Uterus (tissue), 4 donors: ENCODE results near the gene IKZF4. TPM values are rescaled to one million over a fixed set of nuclear protein-coding genes. Genes with fewer than 3 reads are reported as not detected.
"Not testable (repeated sequence)": the region's sequence is repeated elsewhere in the genome, so short reads cannot be mapped to it uniquely, and the experiment has no call there.

ENCODE experiments used
- DNase-seq, 2 donors: peaks; one replicate each; pipeline ENCODE4 v3.0.0-alpha.2; 2019 to 2020
- H3K27ac ChIP-seq, 2 donors: fragments of 200-600 bp; sonication (generic); 1 replicate in 1 of 2; 2 replicates in 1 of 2; pipeline ENCODE4 v1.5.1; 2016 to 2018
- H3K27me3 ChIP-seq, 2 donors: fragments of 200-600 bp; sonication (generic); one replicate each; pipeline ENCODE4 v1.5.1; 2018 to 2019; ENCODE audit warnings: control low read depth in 1 of 2
- H3K36me3 ChIP-seq, 2 donors: fragments of 200-600 bp; sonication (generic); one replicate each; pipeline ENCODE4 v1.5.1; 2019; ENCODE audit warnings: control low read depth in 1 of 2
- H3K4me1 ChIP-seq, 2 donors: fragments of 200-600 bp; sonication (generic); one replicate each; pipeline ENCODE4 v1.5.1; 2018 to 2019; ENCODE audit warnings: control low read depth in 1 of 2
- H3K4me3 ChIP-seq, 2 donors: fragments of 200-600 bp; sonication (generic); 1 replicate in 1 of 2; 2 replicates in 1 of 2; pipeline ENCODE4 v1.5.1; 2018 to 2019; ENCODE audit warnings: mild to moderate bottlenecking in 1 of 2
- H3K9me3 ChIP-seq, 2 donors: fragments of 200-600 bp; sonication (generic); one replicate each; pipeline ENCODE4 v1.5.1; 2019; ENCODE audit warnings: control low read depth in 1 of 2
- POLR2A ChIP-seq, 2 donors: fragments of 450-650 bp; IDR thresholded peaks; one replicate each; pipeline ENCODE4 v1.6.1; 2016; ENCODE audit warnings: antibody characterized with exemption in 2 of 2, mild to moderate bottlenecking in 1 of 2, moderate library complexity in 1 of 2
- intact Hi-C: fragments of 100-400 bp; cut with DNase I; formaldehyde crosslinking; loops from one replicate; pipeline ENCODE4 v1.15.1; 2023; ENCODE audit warnings: low total_unique reads
- total RNA-seq, 4 donors: library from RNA; depleted of rRNA in 3 of 4; stranded (reverse); fragments of >200 nt in 3 of 4; gene quantifications; one replicate each; pipeline versions ENCODE4 v1.1.0 to v1.2.4, GENCODE V29; 2014 to 2023
- TF ChIP-seq, protein P1 (sequence below), 4 experiments: fragments of 200-600 bp in 2 of 4; fragments of 450-650 bp in 2 of 4; sonication (generic) in 2 of 4; IDR thresholded peaks; one replicate each; pipeline ENCODE4 v1.5.1; 2016 to 2019; ENCODE audit warnings: antibody characterized with exemption in 4 of 4, mild to moderate bottlenecking in 2 of 4, moderate library complexity in 1 of 4
- donor health status: DM: yes; HTN: yes; CAD: no.

IKZF4 gene
- total RNA-seq, 4 donors from 2014 or later = 4.4 to 19.4 (median 5.6) TPM; not detected in 1

DNA sequence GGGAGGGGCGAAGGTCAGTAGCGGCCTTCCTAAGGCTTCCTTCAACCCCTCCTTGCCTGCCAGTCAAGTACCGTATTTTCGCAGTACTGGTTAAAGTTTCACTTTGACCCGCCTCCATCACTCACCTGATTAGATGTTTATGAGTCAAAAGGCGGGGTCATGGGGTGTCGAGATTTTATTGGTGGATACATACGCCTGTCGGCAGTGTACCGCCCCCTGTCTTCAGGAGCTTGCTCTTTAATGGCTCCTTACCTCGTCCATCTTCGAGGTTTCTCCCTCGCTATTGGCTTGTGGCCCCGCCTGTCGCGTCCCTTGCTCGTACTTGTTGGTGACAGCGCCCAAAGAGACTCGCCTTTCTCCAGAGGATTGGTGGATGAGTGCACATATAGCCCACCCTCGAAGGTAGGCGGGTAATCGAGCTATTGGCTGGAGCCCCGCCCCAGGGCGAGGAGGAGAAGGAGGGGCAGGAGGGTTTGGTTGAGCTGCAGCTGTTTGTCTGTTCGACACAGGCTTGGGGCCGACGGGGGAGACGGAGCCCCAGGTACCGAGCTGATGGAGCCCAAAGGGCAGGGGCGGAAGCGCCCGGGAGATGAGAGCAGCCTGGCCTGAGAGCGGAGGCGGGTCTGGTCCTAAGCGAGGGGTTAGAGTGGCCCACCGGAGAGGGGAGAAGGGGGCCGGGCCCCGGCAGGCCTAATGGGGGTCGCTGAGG is 47.1 kb upstream of the IKZF4 start, which contains the start of gene RAB5B:
TSS of gene RAB5B (plus strand) at position 480 of the 709 bp plus-strand sequence. CDS start 12,883 bp downstream, outside the sequence.
- H3K4me3 ChIP-seq = peak within 1 kb of the TSS; percentile 95 to 97
- H3K27me3 ChIP-seq = no peaks in the 10 kb centered on the region
- TF ChIP-seq, protein P1, sequence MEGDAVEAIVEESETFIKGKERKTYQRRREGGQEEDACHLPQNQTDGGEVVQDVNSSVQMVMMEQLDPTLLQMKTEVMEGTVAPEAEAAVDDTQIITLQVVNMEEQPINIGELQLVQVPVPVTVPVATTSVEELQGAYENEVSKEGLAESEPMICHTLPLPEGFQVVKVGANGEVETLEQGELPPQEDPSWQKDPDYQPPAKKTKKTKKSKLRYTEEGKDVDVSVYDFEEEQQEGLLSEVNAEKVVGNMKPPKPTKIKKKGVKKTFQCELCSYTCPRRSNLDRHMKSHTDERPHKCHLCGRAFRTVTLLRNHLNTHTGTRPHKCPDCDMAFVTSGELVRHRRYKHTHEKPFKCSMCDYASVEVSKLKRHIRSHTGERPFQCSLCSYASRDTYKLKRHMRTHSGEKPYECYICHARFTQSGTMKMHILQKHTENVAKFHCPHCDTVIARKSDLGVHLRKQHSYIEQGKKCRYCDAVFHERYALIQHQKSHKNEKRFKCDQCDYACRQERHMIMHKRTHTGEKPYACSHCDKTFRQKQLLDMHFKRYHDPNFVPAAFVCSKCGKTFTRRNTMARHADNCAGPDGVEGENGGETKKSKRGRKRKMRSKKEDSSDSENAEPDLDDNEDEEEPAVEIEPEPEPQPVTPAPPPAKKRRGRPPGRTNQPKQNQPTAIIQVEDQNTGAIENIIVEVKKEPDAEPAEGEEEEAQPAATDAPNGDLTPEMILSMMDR (IDR thresholded peaks at IDR 0.05) = peak in 1 of 4 experiments; percentile 34
- TF ChIP-seq POLR2A (IDR thresholded peaks at IDR 0.05) = peak; percentile 96 to 98
- H3K27ac ChIP-seq = peak within 1 kb of the TSS; percentile 93 to 98
- H3K4me1 ChIP-seq = peaks cover 0 to 6% of the 10 kb centered on the region in 2 donors
- peak; percentile 99 to 100 for DNase-seq
- no peaks in the 10 kb centered on the region for H3K36me3 ChIP-seq
- intact Hi-C loops = no loop called here
- H3K9me3 ChIP-seq = no peaks in the 10 kb centered on the region

DNA sequence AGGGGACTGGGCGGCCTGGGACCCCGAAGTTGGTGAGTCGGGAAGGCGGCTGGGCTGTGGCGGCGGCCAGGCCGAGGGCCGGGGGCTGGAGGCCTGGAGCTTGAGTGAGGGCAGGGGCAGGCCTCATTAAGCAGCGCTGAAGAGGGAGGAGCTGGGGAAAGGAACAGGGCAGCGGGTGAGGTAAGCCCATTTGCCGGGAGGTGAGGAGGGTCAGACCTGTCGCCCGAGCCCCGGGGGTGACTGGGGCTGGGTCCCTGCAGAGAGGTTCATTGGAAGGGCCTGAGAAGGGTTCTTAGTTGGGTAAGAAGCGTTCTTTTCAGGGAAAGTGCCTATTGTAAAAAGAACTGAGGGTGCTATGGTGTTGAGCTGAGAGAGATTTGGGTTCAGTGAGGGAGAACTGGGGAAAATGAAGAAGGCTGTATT is 46.5 kb upstream of the IKZF4 start:
- no peaks in the 10 kb centered on the region for H3K9me3 ChIP-seq
- H3K4me1 ChIP-seq = peaks cover 0 to 6% of the 10 kb centered on the region in 2 donors
- TF ChIP-seq POLR2A (IDR thresholded peaks at IDR 0.05) = no peak
- TF ChIP-seq, protein P1 (IDR thresholded peaks at IDR 0.05) = no peak
- intact Hi-C loops = no loop called here
- DNase-seq = no peak
- no peaks in the 10 kb centered on the region for H3K27me3 ChIP-seq
- H3K27ac ChIP-seq = peak overlapping the region; percentile 93 to 98
- no peaks in the 10 kb centered on the region for H3K36me3 ChIP-seq
- H3K4me3 ChIP-seq = peak overlapping the region; percentile 95 to 97

DNA sequence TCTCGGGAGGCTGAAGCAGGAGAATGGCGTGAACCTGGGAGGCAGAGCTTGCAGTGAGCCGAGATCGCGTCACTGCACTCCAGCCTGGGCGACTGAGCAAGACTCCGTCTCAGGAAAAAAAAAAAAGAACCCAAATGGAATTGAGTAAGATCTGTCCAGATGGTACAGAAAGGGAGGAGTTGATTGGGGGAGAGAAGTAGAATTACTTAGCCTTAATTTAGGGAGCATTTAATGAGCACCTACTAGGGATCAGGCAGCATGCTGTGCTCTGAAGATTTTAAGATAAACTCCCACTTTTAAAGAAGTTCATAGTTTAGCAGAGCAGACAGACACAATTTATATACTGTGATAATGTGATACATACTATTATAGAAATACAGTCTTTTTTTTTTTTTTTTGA is 42.5 kb upstream of the IKZF4 start:
- H3K4me3 ChIP-seq = no peak overlapping the region
- H3K9me3 ChIP-seq = no peaks in the 10 kb centered on the region
- no peak overlapping the region for H3K27ac ChIP-seq
- no peak for DNase-seq
- no peaks in the 10 kb centered on the region for H3K4me1 ChIP-seq
- H3K27me3 ChIP-seq = no peaks in the 10 kb centered on the region
- TF ChIP-seq POLR2A (IDR thresholded peaks at IDR 0.05) = no peak
- TF ChIP-seq, protein P1 (IDR thresholded peaks at IDR 0.05) = no peak
- intact Hi-C loops = no loop called here
- H3K36me3 ChIP-seq = no peaks in the 10 kb centered on the region

DNA sequence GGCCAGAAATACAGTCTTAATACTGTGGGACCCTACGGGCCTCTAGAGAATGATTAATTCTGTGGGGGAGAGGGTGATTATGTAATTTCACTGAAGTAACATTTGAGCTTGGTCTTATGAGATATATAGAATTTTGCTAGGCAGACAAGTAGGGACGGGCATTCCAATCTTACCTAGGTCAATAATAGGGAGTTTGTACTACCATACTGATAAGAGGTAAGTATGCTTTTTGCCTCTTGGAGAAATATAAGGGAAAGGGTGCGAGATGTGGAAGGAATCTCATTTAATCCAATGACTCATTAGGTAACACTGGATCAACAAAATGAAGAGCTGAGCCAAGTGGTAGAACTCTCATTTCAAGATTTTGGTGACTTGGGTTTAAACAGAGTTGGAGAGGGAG is 41.8 kb upstream of the IKZF4 start:
- no peaks in the 10 kb centered on the region for H3K4me1 ChIP-seq
- H3K27ac ChIP-seq = no peak overlapping the region
- intact Hi-C loops = no loop called here
- H3K4me3 ChIP-seq = no peak overlapping the region
- H3K27me3 ChIP-seq = no peaks in the 10 kb centered on the region
- no peak for DNase-seq
- H3K36me3 ChIP-seq = no peaks in the 10 kb centered on the region
- H3K9me3 ChIP-seq = no peaks in the 10 kb centered on the region
- TF ChIP-seq, protein P1 (IDR thresholded peaks at IDR 0.05) = no peak
- no peak for TF ChIP-seq POLR2A (IDR thresholded peaks at IDR 0.05)

DNA sequence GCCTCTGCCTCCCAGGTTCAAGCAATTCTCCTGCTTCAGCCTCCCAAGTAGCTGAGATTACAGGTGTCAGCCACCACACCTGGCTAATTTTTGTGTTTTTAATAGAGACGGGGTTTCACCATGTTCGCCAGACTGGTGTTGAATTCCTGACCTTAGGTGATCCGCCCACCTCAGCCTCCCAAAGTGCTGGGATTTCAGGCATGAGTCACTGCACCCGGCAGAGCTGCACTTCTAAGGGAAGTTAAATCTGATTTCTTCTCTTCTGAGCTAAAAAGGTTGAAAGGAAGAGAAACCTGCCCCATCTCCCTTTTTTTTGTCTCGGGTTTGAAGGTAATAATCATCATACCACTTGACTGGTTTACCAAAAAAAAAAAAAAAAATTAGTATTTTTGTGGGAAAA is 39.0 kb upstream of the IKZF4 start:
- H3K9me3 ChIP-seq, H3K4me1 ChIP-seq, H3K27me3 ChIP-seq, DNase-seq, intact Hi-C loops, H3K4me3 ChIP-seq, H3K36me3 ChIP-seq, H3K27ac ChIP-seq: not testable (repeated sequence)
